GM12872 (cell line): ENCODE measurements around the gene DNAH17.

Experiments
- TF ChIP-seq, protein P1 (sequence below): IDR thresholded peaks from 3 replicates; pipeline ENCODE4 v1.5.1; 2011; ENCODE audit warnings: low read depth, mild to moderate bottlenecking, low read length, moderate library complexity; ENCODE audit not compliant: insufficient read depth

The DNAH17 gene

DNA sequence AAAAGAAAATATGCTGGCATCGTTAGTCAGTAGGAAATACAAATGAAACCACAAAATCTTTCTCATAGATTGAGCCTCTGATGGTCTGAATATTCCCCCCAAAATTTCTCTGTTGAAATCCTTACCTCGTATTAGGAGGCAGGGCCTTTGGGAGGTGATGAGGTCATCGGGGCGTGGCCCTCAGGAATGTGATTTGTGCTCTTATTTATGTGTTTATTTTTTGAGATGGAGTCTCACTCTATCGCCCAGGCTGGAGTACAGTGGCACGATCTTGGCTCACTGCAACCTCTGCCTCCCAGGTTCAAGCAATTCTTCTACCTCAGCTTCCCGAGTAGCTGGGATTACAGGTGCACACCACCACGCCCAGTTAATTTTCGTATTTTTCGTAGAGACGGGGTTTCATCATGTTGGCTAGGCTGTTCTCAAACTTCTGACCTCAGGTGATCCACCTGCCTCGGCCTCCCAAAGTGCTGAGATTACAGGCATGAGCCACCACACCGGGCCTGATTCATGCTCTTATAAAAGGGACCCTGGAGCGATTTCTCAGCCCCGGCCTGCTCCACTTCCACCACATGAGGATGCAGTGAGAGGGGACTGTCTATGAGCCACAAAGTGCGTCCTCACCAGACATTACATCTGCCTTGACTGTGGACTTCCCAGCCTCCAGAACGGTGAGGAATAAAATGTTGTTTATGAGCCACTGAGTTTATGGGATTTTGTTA lies 53.1 kb downstream of the DNAH17 start:
- TF ChIP-seq, protein P1, sequence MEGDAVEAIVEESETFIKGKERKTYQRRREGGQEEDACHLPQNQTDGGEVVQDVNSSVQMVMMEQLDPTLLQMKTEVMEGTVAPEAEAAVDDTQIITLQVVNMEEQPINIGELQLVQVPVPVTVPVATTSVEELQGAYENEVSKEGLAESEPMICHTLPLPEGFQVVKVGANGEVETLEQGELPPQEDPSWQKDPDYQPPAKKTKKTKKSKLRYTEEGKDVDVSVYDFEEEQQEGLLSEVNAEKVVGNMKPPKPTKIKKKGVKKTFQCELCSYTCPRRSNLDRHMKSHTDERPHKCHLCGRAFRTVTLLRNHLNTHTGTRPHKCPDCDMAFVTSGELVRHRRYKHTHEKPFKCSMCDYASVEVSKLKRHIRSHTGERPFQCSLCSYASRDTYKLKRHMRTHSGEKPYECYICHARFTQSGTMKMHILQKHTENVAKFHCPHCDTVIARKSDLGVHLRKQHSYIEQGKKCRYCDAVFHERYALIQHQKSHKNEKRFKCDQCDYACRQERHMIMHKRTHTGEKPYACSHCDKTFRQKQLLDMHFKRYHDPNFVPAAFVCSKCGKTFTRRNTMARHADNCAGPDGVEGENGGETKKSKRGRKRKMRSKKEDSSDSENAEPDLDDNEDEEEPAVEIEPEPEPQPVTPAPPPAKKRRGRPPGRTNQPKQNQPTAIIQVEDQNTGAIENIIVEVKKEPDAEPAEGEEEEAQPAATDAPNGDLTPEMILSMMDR, result no peak

GRCh38 chr17:78522031-78522809 lies 55.0 kb downstream of the DNAH17 start:
- TF ChIP-seq, protein P1, result no peak

GRCh38 chr17:78517421-78517820 lies 59.8 kb downstream of the DNAH17 start:
- TF ChIP-seq, protein P1, result no peak

GRCh38 chr17:78515480-78515879 lies 61.7 kb downstream of the DNAH17 start:
- TF ChIP-seq, protein P1, result no peak

DNA sequence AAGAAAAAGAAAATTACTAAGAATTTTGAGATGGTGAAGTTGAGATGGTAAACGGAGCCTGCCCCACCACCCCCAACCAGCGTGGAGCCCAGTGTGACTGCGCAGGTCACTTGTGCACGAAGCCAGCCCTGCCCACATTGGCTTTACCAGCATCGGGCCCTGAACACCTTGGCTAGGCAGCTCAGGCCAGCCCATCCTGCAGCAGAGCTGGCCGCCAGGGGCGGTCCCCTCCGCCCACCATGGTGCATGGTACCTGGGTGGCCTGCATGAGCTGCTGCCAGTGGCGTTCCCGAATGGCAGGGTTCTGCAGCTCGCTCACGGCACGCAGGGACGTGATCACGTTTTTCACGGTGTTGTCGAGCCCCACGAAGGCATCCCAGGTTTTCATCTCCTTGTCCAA lies 62.7 kb downstream of the DNAH17 start:
- TF ChIP-seq, protein P1, result no peak

DNA sequence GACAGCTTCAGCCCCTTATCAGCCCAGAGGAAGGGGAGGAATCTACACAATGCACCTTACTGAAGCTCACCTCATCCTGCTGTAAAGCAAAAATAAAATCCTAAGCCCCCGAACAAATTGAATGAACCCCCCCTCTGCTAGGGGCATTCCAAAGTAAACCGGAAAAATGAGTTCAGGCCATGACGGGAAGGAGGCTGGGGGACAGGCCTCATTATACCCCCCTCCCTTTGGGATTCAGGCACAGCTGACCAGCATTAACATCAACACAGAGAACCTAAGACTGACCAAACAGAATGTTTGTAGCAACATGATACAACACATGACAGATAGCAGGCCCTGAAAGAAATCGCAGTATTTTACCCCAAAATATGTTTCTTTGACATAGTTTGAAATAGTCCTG lies 64.2 kb downstream of the DNAH17 start:
- TF ChIP-seq, protein P1, result no peak

- TF ChIP-seq, protein P1, result no peak
These were observed 66.8 kb downstream of the DNAH17 start for GRCh38 chr17:78510141-78511075.
